Fibroblast of skin of left quadriceps (primary cell): ENCODE measurements around the gene CIAPIN1.

ENCODE experiments used
- DNase-seq, 2 experiments: peaks; one replicate each; pipeline ENCODE4 v3.0.0-alpha.2; 2013; ENCODE audit warnings: low read depth in 2 of 2

CIAPIN1 gene

GRCh38 chr16:57382535-57383275 lies 64.5 kb downstream of the CIAPIN1 start:
- DNase-seq = no peak

- no peak for DNase-seq
Observed at GRCh38 chr16:57381791-57382534, 65.2 kb downstream of the CIAPIN1 start.

DNA sequence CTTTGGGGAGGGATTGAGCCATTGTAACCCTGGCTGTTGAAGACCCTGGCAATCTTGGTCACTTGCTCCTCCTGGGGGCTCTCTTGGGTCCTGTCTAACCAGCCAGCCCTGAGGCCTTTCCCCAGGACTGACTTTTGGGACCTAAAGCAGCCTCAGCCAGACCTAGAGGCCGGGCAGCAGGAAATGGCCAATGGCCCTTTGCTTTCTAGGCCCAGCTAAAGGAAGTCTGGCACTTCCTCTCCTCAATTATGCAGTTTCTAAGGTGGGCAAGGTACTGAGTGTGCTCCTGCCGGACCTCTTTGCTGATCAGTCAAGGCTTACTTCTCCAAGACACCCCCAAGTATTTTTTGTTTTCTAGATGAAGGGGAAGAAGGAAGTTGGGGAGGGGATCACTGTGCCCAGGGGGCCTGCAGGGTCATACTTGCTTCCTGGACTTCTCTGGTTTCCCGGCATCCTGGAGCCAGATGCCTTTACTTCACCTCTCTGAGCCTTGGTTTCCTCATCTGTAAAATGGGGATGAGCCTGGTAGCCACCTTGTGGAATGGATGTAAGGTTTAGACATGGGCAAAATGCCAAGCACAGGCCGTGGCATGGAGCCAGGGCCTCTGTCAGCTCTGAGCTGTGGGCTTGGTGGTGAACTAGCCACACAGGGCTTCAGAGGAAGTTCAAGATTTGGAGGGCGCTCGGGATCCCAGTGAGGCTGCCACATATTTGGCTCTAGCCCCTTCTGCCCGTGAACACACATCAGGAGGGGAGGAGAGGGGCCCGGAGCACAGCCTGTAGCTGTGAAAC lies 66.3 kb downstream of the CIAPIN1 start:
- DNase-seq = no peak

DNA sequence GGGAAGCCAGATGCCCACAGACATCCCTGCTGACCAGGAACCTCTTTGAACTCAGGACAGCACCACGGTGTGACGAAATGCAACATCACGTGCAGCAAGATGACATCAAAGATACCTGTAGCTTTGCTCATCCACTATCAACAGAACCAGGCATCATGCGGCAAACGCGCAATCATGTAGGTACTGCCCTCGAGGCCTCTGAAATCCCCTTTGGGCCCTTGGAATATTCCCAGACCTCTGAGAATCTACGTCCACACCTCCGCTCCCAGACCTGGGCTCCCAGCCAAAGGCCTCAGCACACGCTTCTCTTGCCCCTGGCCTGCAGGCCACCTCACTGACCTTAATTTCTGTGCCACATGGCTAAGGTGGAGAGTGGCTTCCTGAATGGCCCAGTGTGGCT lies 67.6 kb downstream of the CIAPIN1 start:
- DNase-seq = no peak
